Body of pancreas (tissue), 4 donors: ENCODE data around the gene AFF3.

Experiments used
- CTCF ChIP-seq, 7 experiments: fragments of 450-650 bp in 4 of 7; fragments of 200-600 bp in 3 of 7; sonication (generic) in 3 of 7; IDR thresholded peaks; one replicate each; pipeline ENCODE4 v1.5.1; 2016 to 2019; ENCODE audit warnings: antibody characterized with exemption in 7 of 7
- POLR2A ChIP-seq, 3 donors: fragments of 450-650 bp; IDR thresholded peaks; one replicate each; pipeline ENCODE4 v1.6.1; 2016; ENCODE audit warnings: antibody characterized with exemption in 3 of 3, mild to moderate bottlenecking in 2 of 3

DNA sequence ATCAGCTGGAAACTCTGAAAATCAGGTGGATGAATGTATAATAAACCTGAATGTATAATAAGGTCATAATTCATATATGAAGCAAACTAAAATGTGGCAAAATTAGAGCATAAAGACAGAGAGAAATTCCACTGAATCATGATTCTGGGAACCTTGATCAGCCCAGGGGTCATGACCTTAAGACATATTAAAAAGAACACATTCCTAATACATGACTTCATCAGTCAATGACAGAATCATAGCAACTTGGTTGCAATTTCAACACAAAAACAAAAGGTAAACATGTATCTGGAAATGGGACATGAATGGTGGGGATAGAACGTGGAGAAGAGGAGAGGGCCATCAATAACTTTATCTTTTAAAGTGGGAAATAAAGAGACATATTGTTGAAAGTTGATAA lies 17.6 kb downstream of the AFF3 start:
- TF ChIP-seq CTCF (IDR thresholded peaks at IDR 0.05) (no peak), POLR2A (IDR thresholded peaks at IDR 0.05) (no peak)
